ENCODE results near the gene GYPC. TPM values are rescaled to one million over a fixed set of nuclear protein-coding genes. Genes with fewer than 3 reads are reported as not detected.
"Not testable (repeated sequence)": the region's sequence is repeated elsewhere in the genome, so short reads cannot be mapped to it uniquely, and the experiment has no call there.

The GYPC gene
- total RNA-seq, 1 donor from 2014 or later = 59.9 TPM

- no peak for DNase-seq (ENCODE audit: low read depth)
- H3K4me3 ChIP-seq (ENCODE audit: low read depth, low read length) = no peak overlapping the region
- TF ChIP-seq CTCF (conservative IDR thresholded peaks at IDR 0.05; ENCODE audit: low read depth, low read length) = no peak
Observed at GRCh38 chr2:126686286-126686685, 30.3 kb downstream of the GYPC start.

GRCh38 chr2:126686841-126687485 is 31.0 kb downstream of the GYPC start:
- no peak for TF ChIP-seq CTCF (conservative IDR thresholded peaks at IDR 0.05; ENCODE audit: low read depth, low read length)
- no peak overlapping the region for H3K4me3 ChIP-seq (ENCODE audit: low read depth, low read length)

DNA sequence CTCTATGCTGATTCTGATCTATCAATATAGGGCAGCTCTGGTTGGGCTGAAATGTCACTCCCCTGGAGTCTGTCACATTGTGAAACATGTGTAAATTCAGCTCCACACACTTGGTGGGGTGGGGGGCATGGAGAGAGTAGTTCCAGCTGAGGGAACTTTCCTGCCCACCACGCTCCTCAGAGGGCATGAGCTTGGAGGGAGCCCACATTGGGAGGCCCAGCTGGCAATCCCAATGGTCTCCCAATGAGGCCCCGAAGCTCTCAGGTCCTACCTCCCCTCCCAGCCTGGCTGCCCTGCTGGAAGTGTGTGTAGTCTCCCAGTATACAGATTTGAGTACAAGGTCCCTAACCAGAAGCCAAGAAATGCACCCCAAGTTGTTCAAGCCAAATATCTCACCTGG is 31.5 kb downstream of the GYPC start:
- H3K4me3 ChIP-seq (ENCODE audit: low read depth, low read length) = no peak overlapping the region
- DNase-seq (ENCODE audit: low read depth) = no peak
- no peak for TF ChIP-seq CTCF (conservative IDR thresholded peaks at IDR 0.05; ENCODE audit: low read depth, low read length)

More at GRCh38 chr2:126686841-126687485, 31.0 kb downstream of the GYPC start:
- DNase-seq (ENCODE audit: low read depth) = no peak

DNA sequence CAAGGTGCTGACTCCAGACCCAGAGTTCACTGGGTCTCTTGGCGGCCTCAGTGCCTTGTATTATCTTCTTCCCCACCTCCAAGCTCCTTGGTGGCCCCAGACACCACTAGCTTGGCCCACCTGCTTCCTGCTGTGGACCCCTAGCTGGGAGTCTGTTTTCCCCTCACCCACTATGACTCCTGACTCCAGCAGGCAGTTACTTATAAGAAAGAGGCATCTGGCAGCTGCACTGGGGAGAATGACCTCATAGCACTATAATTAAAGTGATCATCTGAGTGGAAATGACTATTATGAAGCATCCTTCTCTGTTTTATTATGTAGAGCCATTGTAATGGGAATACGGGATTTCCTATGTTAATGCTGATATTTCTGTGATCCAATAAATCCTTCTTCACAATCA is 32.6 kb downstream of the GYPC start:
- DNase-seq (ENCODE audit: low read depth); H3K4me3 ChIP-seq (ENCODE audit: low read depth, low read length): not testable (repeated sequence)

GRCh38 chr2:126692241-126692640 is 36.3 kb downstream of the GYPC start:
- not testable (repeated sequence) for DNase-seq (ENCODE audit: low read depth); H3K4me3 ChIP-seq (ENCODE audit: low read depth, low read length)

DNA sequence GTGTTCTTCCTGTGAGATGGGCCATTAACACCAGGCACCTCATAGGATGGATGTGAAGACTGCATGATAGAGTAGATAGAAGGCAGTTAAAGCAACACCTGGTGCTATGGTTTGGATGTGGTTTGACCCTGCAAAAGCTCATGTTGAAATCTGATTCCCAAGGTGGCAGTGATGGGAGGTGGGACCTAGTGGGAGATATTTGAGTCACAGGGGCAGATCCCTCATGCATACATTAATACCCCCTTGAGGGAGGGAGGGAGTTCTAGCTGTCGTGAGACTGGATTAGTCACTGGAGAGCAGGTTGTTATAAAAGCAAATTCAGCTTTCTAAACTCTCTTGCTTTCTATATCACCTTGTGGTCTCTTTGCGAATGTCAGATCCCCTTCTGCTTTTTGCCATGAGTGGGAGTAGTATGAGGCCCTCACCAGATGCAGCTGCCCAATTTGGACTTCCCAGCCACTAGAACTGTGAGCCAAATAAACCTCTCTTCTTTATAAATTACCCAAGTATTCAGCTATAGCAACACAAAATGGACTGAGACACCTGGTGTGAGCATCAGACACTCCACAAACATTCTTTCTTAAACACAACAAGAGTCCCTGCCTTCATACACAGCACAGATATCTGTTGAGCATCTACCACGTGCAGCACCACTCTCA is 37.1 kb downstream of the GYPC start:
- H3K4me3 ChIP-seq (ENCODE audit: low read depth, low read length) = not testable (repeated sequence)

GRCh38 chr2:126696644-126697520 is 40.9 kb downstream of the GYPC start:
- H3K4me3 ChIP-seq (ENCODE audit: low read depth, low read length) = no peak overlapping the region
- TF ChIP-seq CTCF (conservative IDR thresholded peaks at IDR 0.05; ENCODE audit: low read depth, low read length) = no peak
- DNase-seq (ENCODE audit: low read depth) = no peak

More for the DNA sequence above, 37.1 kb downstream of the GYPC start:
- not testable (repeated sequence) for DNase-seq (ENCODE audit: low read depth)

- H3K4me3 ChIP-seq (ENCODE audit: low read depth, low read length) = no peak overlapping the region
- DNase-seq (ENCODE audit: low read depth) = no peak
- no peak for TF ChIP-seq CTCF (conservative IDR thresholded peaks at IDR 0.05; ENCODE audit: low read depth, low read length)
Observed at GRCh38 chr2:126698376-126698775, 42.4 kb downstream of the GYPC start.

All from epithelial cell of proximal tubule (primary cell).